Stimulated activated naive B cell treated with anti-CD40 and anti-IgM and Interleukin-4, amounts not matched to agents 10 μg/mL and 1 μg/mL and 100 μg/mL, for 72 hours (primary cell): Measurements from ENCODE around the gene NELFB.

Source experiments
- ATAC-seq, 2 donors: fragments of 150-1000 bp; cut with Tn5 transposase; replicated peaks; 2 replicates each; pipeline ENCODE4 v1.10.0; 2021; ENCODE audit warnings: moderate library complexity in 1 of 2
- DNase-seq: peaks from one replicate; pipeline ENCODE4 v3.0.0; 2021
- H3K27ac Mint-ChIP-seq: one replicate; pipeline ENCODE4 v1.8.0; 2022; ENCODE audit warnings: mild to moderate bottlenecking, mixed read lengths
- H3K27me3 Mint-ChIP-seq, 2 donors: one replicate each; pipeline ENCODE4 v1.8.0; 2022; ENCODE audit warnings: mixed read lengths in 2 of 2
- H3K36me3 Mint-ChIP-seq, 2 donors: one replicate each; pipeline ENCODE4 v1.8.0; 2022; ENCODE audit warnings: mixed read lengths in 2 of 2, mild to moderate bottlenecking in 1 of 2
- H3K4me1 Mint-ChIP-seq, 2 donors: one replicate each; pipeline ENCODE4 v1.8.0; 2022; ENCODE audit warnings: mixed read lengths in 2 of 2, mild to moderate bottlenecking in 1 of 2
- H3K4me3 Mint-ChIP-seq, 2 donors: one replicate each; pipeline ENCODE4 v1.8.0; 2022; ENCODE audit warnings: mild to moderate bottlenecking in 2 of 2, mixed read lengths in 2 of 2, moderate library complexity in 1 of 2
- H3K9me3 Mint-ChIP-seq, 2 donors: one replicate each; pipeline ENCODE4 v1.8.0; 2022; ENCODE audit warnings: mixed read lengths in 2 of 2, mild to moderate bottlenecking in 1 of 2

Gene NELFB

DNA sequence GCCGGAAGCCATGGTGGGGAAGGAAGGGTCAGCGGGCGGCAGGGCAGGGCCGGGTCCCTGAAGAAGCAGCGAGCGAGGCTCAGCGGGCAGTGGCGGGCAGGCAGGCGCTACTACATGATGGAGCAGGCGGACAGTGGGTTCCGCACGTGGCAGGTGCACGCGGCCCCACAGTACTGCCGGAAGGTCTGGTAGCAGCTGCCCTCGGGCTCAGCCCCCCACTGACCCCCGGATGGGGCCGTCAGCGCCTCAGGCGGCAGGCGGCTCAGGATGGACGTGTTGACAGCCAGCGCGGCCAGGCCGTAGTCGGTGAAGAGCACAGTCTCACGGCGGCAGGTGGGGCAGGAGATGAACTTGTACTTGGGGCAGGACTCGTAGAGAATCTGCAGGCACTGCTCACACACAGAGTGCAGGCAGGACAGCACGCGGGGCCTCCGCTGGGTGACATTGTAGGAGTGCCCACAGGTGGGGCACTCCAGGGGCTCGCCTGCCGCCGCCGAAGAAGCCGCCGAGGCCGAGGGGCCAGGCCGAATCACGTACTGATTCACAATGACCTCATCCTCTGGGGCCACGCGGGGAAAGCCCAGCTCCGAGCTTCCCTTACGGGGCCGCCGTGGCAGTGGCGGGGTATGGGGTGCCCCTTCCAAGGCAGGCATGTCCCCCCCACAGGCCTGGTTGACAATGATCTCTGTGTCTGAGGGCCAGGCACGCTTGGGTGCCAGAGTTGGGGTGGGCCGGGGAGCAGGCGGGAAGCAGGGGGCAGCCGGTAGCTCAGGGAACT lies 34.6 kb upstream of the NELFB start:
- Mint-ChIP-seq H3K4me1 (peaks cover 12 to 25% of the 10 kb centered on the region in 2 donors), H3K36me3 (peaks cover 5 to 6% of the 10 kb centered on the region in 2 donors), H3K27me3 (no peaks in the 10 kb centered on the region), H3K4me3 (peak overlapping the region; percentile 48 to 73), H3K9me3 (no peaks in the 10 kb centered on the region), H3K27ac (peak overlapping the region; percentile 62)
- no peak for ATAC-seq
- DNase-seq = no peak

- no peak for ATAC-seq
- H3K27ac Mint-ChIP-seq = peak overlapping the region; percentile 62
- DNase-seq = no peak
- no peaks in the 10 kb centered on the region for H3K9me3 Mint-ChIP-seq
- H3K4me1 Mint-ChIP-seq = peaks cover 10 to 27% of the 10 kb centered on the region in 2 donors
- H3K4me3 Mint-ChIP-seq = peak overlapping the region; percentile 48 to 73
- H3K27me3 Mint-ChIP-seq = no peaks in the 10 kb centered on the region
- H3K36me3 Mint-ChIP-seq = peaks cover 0 to 5% of the 10 kb centered on the region in 2 donors
Observed at GRCh38 chr9:137221095-137221505, 34.0 kb upstream of the NELFB start.

DNA sequence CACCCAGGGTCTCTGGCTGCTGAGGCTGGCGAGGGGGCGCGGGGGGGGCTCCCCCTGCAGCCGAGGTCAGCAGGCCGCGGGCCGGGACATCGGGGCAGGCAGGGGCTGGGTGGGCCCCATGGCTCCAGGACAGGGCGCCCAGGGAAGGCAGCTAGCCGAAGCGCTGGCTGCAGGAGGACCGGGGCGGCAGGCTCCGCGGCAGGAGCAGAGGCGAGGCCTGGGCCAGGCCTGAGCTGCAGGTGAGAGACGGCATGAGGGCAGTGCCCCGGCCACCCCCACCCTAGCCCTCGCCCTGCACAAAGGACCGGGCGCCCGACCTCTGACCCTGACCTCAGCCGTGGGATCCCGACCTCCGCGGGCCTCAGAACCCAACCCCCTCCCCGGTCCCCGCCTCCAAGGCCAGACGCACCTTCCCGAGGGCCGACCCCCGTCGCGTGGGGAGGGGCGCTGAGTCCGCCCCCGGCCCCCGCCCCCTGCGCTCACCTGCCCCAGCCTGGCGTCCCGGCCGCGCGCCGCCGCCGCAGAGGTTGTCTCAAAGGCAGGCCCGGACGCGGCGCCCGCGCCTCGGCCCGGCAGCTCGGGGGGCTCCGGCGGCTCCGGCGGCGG lies 33.5 kb upstream of the NELFB start:
- Mint-ChIP-seq H3K9me3 (no peaks in the 10 kb centered on the region), H3K27ac (no peak overlapping the region), H3K4me1 (peaks cover 10 to 27% of the 10 kb centered on the region in 2 donors), H3K4me3 (peak overlapping the region in 1 of 2 donors; percentile 22), H3K27me3 (peaks cover 0 to 4% of the 10 kb centered on the region in 2 donors), H3K36me3 (peaks cover 0 to 5% of the 10 kb centered on the region in 2 donors)
- DNase-seq (no peak), ATAC-seq (no peak)

DNA sequence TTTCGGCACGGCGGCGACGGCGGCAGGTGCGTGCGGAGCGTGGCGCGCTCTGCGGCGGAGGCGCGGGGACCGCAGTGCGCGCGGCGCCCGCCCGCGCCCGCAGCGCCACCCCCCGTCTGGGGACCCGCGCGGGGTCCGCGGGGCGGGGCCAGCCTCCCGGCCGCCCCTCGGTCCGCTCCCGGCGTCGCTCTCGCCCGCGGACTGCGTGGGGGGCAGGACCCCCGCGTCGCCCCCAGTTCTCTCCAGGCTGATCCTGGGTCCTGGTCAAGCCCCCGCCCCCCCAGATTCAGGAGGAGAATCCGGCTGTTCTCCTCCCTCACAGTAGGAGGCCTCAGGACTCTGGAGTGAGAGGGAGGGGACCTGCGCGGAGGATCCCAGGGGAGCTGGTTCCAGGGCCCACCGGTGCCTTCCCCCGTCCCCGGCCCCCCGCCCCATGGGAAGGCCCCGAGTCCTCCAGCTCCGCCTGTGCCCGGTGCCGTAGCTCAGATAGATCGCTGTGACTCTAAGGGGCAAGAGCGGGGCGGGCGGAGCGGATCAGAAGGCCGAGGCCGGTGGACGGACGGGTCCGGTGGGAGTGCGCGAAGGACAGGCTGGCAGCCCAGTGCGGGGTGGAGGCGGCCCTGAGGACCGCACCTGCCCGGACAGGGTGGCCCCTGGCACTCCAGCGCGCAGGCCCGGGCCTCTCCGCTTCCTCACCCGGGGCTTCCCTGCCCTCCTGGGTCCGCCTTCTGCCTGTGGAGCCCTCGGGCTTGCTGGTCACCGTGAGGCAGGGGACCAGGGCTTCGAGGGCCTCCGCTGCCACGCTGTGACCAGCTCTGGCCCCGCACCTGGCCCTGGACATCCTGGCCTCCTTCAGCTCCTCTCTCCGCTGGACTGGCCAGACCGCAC lies 32.7 kb upstream of the NELFB start, which contains the start of gene RNF208:
TSS of gene RNF208 (minus strand) at position 51 of the 888 bp plus-strand sequence. CDS start 1,028 bp downstream, outside the sequence.
- DNase-seq (no peak), ATAC-seq (peak in 1 of 2 donors; percentile 8)
- peak within 1 kb of the TSS; percentile 83 to 92 for H3K4me3 Mint-ChIP-seq
- H3K4me1 Mint-ChIP-seq = peaks cover 11 to 25% of the 10 kb centered on the region in 2 donors
- H3K9me3 Mint-ChIP-seq = no peaks in the 10 kb centered on the region
- peak within 1 kb of the TSS; percentile 91 for H3K27ac Mint-ChIP-seq
- peaks cover 1 to 4% of the 10 kb centered on the region in 2 donors for H3K27me3 Mint-ChIP-seq
- H3K36me3 Mint-ChIP-seq = peaks cover 0 to 5% of the 10 kb centered on the region in 2 donors

DNA sequence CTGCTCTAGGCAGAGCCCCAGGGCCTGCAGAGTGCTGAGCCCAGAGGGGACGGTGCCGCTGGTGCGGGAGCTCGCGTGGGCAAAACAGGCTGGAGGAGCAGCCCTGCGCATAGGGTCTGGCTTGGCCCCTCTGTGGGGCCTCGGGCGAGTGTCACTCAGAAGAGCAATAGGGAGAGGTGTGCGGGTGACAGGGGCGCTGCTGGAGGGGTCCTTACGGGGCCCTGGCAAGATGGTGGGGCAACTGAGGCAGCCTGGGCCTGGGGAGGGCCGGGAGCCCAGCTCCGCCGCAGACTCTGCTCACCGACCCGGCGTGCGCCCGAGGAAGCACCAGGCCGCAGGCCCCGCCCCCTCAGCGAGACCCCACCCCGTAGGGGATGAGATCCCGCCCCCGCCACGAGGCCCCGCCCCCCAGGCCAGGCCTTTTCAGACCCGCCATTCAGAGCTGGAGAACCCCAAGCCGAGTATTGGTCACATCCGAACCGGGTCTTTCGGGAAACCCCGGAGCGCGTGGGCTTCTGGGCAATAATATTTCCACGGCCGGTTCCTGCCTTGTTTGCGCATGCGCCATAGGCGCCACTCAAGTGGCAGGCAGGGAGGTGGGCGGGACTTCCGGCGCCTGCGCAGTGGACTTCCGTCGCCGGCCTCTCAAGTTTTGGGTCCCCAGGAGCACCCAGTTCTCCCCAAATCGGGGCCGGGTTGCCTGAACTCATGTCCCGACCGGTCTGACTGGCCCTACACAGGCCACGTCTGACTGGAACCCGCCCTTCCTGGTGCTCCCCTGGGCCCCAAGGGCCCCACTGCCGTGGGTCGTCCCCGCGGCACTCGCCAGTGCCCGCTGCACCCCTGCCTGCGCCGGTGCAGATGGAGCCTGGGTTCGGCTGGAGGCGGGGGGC lies 31.8 kb upstream of the NELFB start:
- Mint-ChIP-seq H3K9me3 (no peaks in the 10 kb centered on the region), H3K4me3 (peak overlapping the region; percentile 83 to 92), H3K4me1 (peaks cover 14 to 30% of the 10 kb centered on the region in 2 donors), H3K27ac (peak overlapping the region; percentile 91), H3K36me3 (peaks cover 0 to 5% of the 10 kb centered on the region in 2 donors), H3K27me3 (peaks cover 6 to 8% of the 10 kb centered on the region in 2 donors)
- DNase-seq (peak; percentile 99), ATAC-seq (peak; percentile 84 to 85)

DNA sequence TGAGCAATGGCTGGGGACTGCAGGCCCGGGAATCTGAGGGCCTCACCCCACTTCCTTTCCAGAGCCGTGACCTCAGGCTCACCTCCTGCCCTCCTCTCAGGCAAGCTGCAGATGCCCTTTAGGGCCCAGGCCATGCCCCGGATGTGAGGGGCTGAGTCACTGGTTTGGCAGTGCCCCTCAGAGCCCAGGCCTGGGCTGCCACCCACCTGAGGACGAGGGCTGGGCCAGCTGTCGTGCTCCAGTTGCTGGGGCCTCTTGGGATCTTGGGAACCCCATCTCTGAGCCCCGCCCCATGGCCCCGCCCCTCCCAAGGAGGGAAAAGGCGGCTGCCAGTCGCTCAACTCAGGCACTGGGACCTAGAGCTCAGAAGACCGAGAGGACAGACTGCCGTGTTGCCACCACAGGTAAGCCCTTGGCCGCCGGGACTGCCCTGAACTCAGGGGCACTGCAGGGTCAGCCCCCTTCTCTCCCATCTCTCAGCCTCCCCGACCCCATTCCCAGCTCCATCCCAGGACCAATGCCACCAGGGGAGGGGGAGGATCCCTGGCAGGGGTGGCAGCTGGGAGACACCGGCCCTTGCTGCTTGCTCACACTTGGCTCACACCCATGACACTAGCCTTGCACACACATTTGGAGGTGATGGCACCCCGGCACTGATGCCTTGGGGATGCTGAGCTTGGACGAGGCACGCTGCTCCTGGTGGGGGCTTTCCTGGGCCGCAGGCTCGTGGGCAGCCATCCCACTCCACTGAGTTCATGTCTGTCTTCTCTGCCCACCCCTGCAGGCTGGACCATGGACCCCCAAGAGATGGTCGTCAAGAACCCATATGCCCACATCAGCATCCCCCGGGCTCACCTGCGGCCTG lies 30.1 kb upstream of the NELFB start, which contains the start of gene CYSRT1:
TSS of gene CYSRT1 (plus strand) at position 345 of the 865 bp plus-strand sequence. CDS start at position 793, 448 bp downstream.
- Mint-ChIP-seq H3K4me3 (peak within 1 kb of the TSS; percentile 83 to 92), H3K9me3 (no peaks in the 10 kb centered on the region), H3K4me1 (peaks cover 14 to 30% of the 10 kb centered on the region in 2 donors), H3K36me3 (no peaks in the 10 kb centered on the region), H3K27ac (peak within 1 kb of the TSS; percentile 91), H3K27me3 (peaks cover 12 to 18% of the 10 kb centered on the region in 2 donors)
- DNase-seq (no peak), ATAC-seq (no peak)

DNA sequence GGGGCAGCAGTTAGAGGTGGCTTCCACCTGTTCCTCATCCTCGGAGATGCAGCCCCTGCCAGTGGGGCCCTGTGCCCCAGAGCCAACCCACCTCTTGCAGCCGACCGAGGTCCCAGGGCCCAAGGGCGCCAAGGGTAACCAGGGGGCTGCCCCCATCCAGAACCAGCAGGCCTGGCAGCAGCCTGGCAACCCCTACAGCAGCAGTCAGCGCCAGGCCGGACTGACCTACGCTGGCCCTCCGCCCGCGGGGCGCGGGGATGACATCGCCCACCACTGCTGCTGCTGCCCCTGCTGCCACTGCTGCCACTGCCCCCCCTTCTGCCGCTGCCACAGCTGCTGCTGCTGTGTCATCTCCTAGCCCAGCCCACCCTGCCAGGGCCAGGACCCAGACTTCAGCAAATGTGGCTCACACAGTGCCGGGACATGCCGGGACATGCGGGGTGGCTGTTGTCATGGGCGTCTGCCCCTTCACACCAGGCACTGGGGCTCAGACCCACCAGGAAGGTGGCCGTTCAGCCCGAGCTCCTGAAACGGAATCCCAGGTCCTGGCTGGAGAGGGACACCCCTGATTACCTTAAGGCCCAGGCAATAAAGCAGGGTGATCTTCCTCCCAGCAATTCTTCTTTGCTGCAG lies 29.3 kb upstream of the NELFB start:
- DNase-seq = no peak
- no peak for ATAC-seq
- Mint-ChIP-seq H3K27ac (no peak overlapping the region), H3K9me3 (no peaks in the 10 kb centered on the region), H3K27me3 (peaks cover 12 to 18% of the 10 kb centered on the region in 2 donors), H3K4me1 (peaks cover 14 to 30% of the 10 kb centered on the region in 2 donors), H3K4me3 (no peak overlapping the region), H3K36me3 (no peaks in the 10 kb centered on the region)

GRCh38 chr9:137226338-137227053 lies 28.6 kb upstream of the NELFB start:
- ATAC-seq = no peak
- peak overlapping the region; percentile 83 for H3K27ac Mint-ChIP-seq
- DNase-seq = no peak
- H3K27me3 Mint-ChIP-seq = peaks cover 12 to 18% of the 10 kb centered on the region in 2 donors
- no peak overlapping the region for H3K4me3 Mint-ChIP-seq
- H3K4me1 Mint-ChIP-seq = peaks cover 13 to 30% of the 10 kb centered on the region in 2 donors
- no peaks in the 10 kb centered on the region for H3K36me3 Mint-ChIP-seq
- no peaks in the 10 kb centered on the region for H3K9me3 Mint-ChIP-seq

GRCh38 chr9:137227054-137227852 lies 27.9 kb upstream of the NELFB start, which contains the start of gene RNF224:
TSS of gene RNF224 (plus strand) at chr9:137227502. CDS start at chr9:137228336, 834 bp downstream.
- H3K27ac Mint-ChIP-seq = peak within 1 kb of the TSS; percentile 87
- H3K9me3 Mint-ChIP-seq = no peaks in the 10 kb centered on the region
- no peaks in the 10 kb centered on the region for H3K36me3 Mint-ChIP-seq
- peak within 1 kb of the TSS in 1 of 2 donors; percentile 29 for H3K4me3 Mint-ChIP-seq
- H3K27me3 Mint-ChIP-seq = peaks cover 12 to 24% of the 10 kb centered on the region in 2 donors
- peaks cover 13 to 30% of the 10 kb centered on the region in 2 donors for H3K4me1 Mint-ChIP-seq
- peak; percentile 57 for ATAC-seq
- peak; percentile 73 for DNase-seq

DNA sequence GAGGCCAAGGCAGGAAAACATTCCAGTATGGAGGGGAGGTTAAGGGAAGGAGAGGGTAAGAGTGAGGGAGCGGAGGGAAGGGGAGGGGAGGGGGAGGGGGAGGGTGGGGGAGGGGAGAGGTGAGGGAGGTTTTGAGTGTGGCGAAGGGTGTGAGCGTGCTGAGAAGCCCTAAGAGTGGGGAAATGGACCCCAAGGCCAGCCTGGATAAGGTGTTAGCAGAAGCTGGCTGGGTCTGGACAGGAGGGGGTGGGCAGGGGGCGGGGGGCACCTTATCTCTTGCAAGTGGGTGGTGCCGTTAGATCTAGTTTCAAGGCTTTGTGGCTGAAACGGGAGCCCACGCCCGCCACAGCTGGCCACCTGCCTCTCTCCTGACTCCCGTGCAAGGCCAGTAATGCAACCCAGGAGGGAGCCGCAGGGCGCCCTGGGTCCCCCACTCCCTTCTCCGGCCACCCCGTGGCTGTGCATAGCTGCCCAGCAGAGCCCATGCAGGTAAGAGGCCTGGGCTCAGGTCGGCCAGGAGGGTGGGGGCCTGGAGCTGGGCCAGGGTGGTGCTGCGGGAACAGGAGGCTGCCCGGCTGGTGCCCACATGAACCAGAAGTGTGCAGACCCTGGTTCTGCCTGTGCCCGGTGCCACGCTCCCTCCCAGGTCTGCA lies 27.1 kb upstream of the NELFB start:
- H3K4me1 Mint-ChIP-seq = peaks cover 10 to 26% of the 10 kb centered on the region in 2 donors
- no peaks in the 10 kb centered on the region for H3K36me3 Mint-ChIP-seq
- DNase-seq (no peak), ATAC-seq (no peak)
- peaks cover 12 to 28% of the 10 kb centered on the region in 2 donors for H3K27me3 Mint-ChIP-seq
- peak overlapping the region in 1 of 2 donors; percentile 29 for H3K4me3 Mint-ChIP-seq
- H3K27ac Mint-ChIP-seq = peak overlapping the region; percentile 87
- no peaks in the 10 kb centered on the region for H3K9me3 Mint-ChIP-seq
